Heart left ventricle (tissue), 16 donors: Measurements from ENCODE around the gene AHRR. TPM values are rescaled to one million over a fixed set of nuclear protein-coding genes. Genes with fewer than 3 reads are reported as not detected.
A peak's percentile ranks its signal among the peaks of the same experiment; 100 is the strongest.

ENCODE experiments used
- ATAC-seq, 4 donors: fragments of 200-7000 bp; cut with Tn5 transposase; one replicate each; pipeline ENCODE4 v1.9.1; 2020 to 2022; ENCODE audit warnings: moderate library complexity in 4 of 4, mild to moderate bottlenecking in 3 of 4, moderate number of reproducible peaks in 1 of 4
- DNase-seq, 5 donors: peaks; one replicate each; pipeline ENCODE4 v3.0.0-alpha.2; 2020
- H3K27ac ChIP-seq, 12 donors: fragments of 200-600 bp; sonication (generic) in 4 of 12; one replicate each; pipeline versions ENCODE4 v1.5.0 to v1.8.0; 2016 to 2022; ENCODE audit warnings: mild to moderate bottlenecking in 2 of 12
- H3K27me3 ChIP-seq, 9 donors: fragments of 200-600 bp; sonication (generic) in 2 of 9; one replicate each; pipeline versions ENCODE4 v1.5.1 to v1.8.0; 2016 to 2022; ENCODE audit warnings: mild to moderate bottlenecking in 3 of 9
- H3K36me3 ChIP-seq, 9 donors: fragments of 200-600 bp; sonication (generic) in 2 of 9; one replicate each; pipeline versions ENCODE4 v1.5.0 to v1.8.0; 2018 to 2022; ENCODE audit warnings: mild to moderate bottlenecking in 2 of 9
- H3K4me1 ChIP-seq, 12 donors: fragments of 200-600 bp; sonication (generic) in 4 of 12; one replicate each; pipeline versions ENCODE4 v1.5.0 to v1.8.0; 2016 to 2022; ENCODE audit warnings: mild to moderate bottlenecking in 3 of 12
- H3K4me3 ChIP-seq, 12 donors: fragments of 200-600 bp; sonication (generic) in 4 of 12; one replicate each; pipeline versions ENCODE4 v1.5.0 to v1.8.0; 2017 to 2022; ENCODE audit warnings: mild to moderate bottlenecking in 9 of 12, moderate library complexity in 4 of 12
- H3K9me3 ChIP-seq, 12 donors: fragments of 200-600 bp; sonication (generic) in 4 of 12; one replicate each; pipeline versions ENCODE4 v1.5.0 to v1.8.0; 2016 to 2022; ENCODE audit warnings: mild to moderate bottlenecking in 1 of 12
- POLR2A ChIP-seq, 2 donors: fragments of 450-650 bp; IDR thresholded peaks; one replicate each; pipeline ENCODE4 v1.6.1; 2017; ENCODE audit warnings: antibody characterized with exemption in 2 of 2, mild to moderate bottlenecking in 2 of 2, moderate library complexity in 2 of 2
- WGBS, 4 donors: extraction: QIAGEN DNeasy Blood & Tissue Kit in 2 of 4; methylation state at CpG; one replicate each; pipeline versions ENCODE4 v1.1.5 to v1.1.7; 2013 to 2018; 5-methylcytosine and 5-hydroxymethylcytosine counted together
- intact Hi-C, 10 donors: fragments of 100-400 bp; cut with DNase I; formaldehyde crosslinking; loops; one replicate each; pipeline versions ENCODE4 v1.11.1 to v1.14.2; 2022
- polyA plus RNA-seq, 2 donors: library from polyadenylated mRNA; stranded (reverse); fragments of 200-250 nt; gene quantifications; one replicate each; pipeline ENCODE4 v1.2.3, GENCODE V29; 2013
- total RNA-seq, 9 donors: library from RNA; depleted of rRNA in 2 of 9; stranded (reverse); fragments of >200 nt in 2 of 9; fragmentation: NEBNext Ultra II Directional in 3 of 9; extraction: Animal tissue kit (Norgen Biotek cat#: 25700) in 3 of 9; gene quantifications; one replicate each; pipeline versions ENCODE4 v1.1.0 to v1.2.4, GENCODE V29; 2016 to 2023
- TF ChIP-seq, protein P1 (sequence below), 12 donors: fragments of 200-600 bp; sonication (generic) in 4 of 12; IDR thresholded peaks; one replicate each; pipeline versions ENCODE4 v1.5.0 to v1.8.0; 2018 to 2022; ENCODE audit warnings: antibody characterized with exemption in 12 of 12, mild to moderate bottlenecking in 5 of 12
- donor health status: ischemic (EF 13 %, LVEDD 7.1; RV severe dilation, severe dysfunction).
- donor health status: healthy with polysubstance abuse.
- donor health status: DM: no; HTN: yes; CAD: no.
- donor health status: DM: no; HTN: no; CAD: no.
- donor health status: ischemic (EF 25% LVEDD 6.9; RV normal size, moderate dysfunction).
- donor health status: ischemic (EF 25% LVEDD 5.7; RV mildly dilated, moderate dysfunction).
- donor health status: healthy.
- donor health status: DM: yes; HTN: yes; CAD: no.
- donor health status: ischemic (EF 35%, LVEDD 5.7; RV mildly dilated, moderate dysfunction).
- donor health status: nonischemic (EF 11% LVEDD 7.7; RV severe dilation, severe dysfunction).
- donor health status: DM: yes; HTN: yes; CAD: no.
- donor health status: PGD.
- donor health status: ischemic (EF 29% LVEDD 5.4; RV normal size, mild dysfunction).
- donor health status: nonischemic (EF 23%, LVEDD 6.1; RV moderate dilation, normal function).

AHRR gene
- total and polyA plus RNA-seq, 11 donors, result 0.11 to 0.69 (median 0.26) TPM; not detected in 2

DNA sequence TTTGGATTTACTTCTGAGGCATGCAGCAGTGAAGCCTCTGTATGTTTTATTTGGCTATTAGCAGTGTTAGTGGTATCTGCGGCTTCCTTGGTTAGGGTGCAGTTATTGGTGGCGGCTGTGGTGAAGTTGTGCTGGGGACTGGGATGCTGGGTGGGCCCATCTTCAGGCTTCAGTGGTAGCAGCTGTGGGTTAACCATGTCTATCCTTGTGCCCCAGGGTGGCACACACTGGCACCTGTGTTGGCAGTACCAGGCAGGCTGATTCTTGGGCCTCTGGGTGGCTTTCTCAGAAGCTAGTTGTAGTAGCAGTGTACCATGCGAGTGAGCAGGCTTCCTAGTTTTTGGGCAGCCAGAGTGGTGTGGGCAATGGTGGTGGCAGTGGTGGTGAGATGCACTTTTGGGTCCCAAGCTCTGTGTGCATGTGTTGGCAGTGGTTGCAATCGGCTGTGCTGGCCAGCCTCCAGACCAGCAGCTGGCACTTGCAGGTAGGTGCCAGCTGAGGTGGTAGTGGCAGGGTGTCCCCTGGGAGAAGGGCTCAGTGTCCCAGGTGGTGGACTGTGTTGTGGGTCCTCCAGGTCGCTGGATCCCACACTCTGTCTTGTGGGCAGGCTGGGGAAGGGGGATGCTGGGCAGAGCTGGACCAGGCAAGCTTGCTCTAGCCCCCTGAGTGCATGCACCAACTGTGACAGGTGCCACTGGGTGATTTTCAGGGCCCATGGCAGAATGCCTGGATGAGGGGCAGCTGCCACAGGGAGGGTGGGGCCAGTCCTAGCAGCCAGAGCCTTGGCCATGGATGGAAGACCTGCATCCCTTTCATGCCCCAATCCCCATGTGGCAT, 13.6 kb downstream of the AHRR start:
- WGBS, 4 donors, result 72 to 100% (median 84%) methylated on average over 2 to 5 of the region's 5 CpGs
- intact Hi-C loops, result no loop called here
- DNase-seq (no peak), ATAC-seq (peak in 1 of 4 donors; percentile 24)
- H3K27me3 ChIP-seq, result peaks cover 0 to 2% (median 0%) of the 10 kb centered on the region in 9 donors
- H3K4me3 ChIP-seq, result no peak overlapping the region
- no peak overlapping the region for H3K27ac ChIP-seq
- TF ChIP-seq POLR2A (IDR thresholded peaks at IDR 0.05), result no peak
- TF ChIP-seq, protein P1, sequence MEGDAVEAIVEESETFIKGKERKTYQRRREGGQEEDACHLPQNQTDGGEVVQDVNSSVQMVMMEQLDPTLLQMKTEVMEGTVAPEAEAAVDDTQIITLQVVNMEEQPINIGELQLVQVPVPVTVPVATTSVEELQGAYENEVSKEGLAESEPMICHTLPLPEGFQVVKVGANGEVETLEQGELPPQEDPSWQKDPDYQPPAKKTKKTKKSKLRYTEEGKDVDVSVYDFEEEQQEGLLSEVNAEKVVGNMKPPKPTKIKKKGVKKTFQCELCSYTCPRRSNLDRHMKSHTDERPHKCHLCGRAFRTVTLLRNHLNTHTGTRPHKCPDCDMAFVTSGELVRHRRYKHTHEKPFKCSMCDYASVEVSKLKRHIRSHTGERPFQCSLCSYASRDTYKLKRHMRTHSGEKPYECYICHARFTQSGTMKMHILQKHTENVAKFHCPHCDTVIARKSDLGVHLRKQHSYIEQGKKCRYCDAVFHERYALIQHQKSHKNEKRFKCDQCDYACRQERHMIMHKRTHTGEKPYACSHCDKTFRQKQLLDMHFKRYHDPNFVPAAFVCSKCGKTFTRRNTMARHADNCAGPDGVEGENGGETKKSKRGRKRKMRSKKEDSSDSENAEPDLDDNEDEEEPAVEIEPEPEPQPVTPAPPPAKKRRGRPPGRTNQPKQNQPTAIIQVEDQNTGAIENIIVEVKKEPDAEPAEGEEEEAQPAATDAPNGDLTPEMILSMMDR (IDR thresholded peaks at IDR 0.05), result no peak
- no peaks in the 10 kb centered on the region for H3K36me3 ChIP-seq
- H3K4me1 ChIP-seq, result no peaks in the 10 kb centered on the region
- no peaks in the 10 kb centered on the region for H3K9me3 ChIP-seq

DNA sequence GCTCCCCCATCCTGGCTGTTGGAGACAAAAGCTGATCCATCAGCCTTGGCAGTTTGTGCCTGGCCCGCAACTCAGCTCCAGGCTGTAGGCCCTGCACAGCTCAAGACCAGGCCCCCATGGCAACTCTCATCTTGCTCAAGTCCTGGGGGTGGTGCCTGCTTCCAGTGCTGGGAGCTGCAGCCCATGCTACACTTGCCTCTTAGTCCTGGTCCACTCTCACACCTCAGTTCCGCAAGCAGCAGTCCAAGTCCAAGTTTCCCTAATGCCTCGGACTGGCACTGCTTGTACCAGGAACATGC, 14.2 kb downstream of the AHRR start:
- intact Hi-C loops, result no loop called here
- no peak overlapping the region for H3K27ac ChIP-seq
- H3K27me3 ChIP-seq, result peaks cover 0 to 2% (median 0%) of the 10 kb centered on the region in 9 donors
- ATAC-seq, result no peak
- no peak for DNase-seq
- H3K9me3 ChIP-seq, result no peaks in the 10 kb centered on the region
- no peaks in the 10 kb centered on the region for H3K36me3 ChIP-seq
- no peak overlapping the region for H3K4me3 ChIP-seq
- TF ChIP-seq POLR2A (IDR thresholded peaks at IDR 0.05), result no peak
- TF ChIP-seq, protein P1 (IDR thresholded peaks at IDR 0.05), result no peak
- 91 to 97% (median 95%) methylated on average over 2 to 3 of the region's 3 CpGs for WGBS, 4 donors
- H3K4me1 ChIP-seq, result no peaks in the 10 kb centered on the region

DNA sequence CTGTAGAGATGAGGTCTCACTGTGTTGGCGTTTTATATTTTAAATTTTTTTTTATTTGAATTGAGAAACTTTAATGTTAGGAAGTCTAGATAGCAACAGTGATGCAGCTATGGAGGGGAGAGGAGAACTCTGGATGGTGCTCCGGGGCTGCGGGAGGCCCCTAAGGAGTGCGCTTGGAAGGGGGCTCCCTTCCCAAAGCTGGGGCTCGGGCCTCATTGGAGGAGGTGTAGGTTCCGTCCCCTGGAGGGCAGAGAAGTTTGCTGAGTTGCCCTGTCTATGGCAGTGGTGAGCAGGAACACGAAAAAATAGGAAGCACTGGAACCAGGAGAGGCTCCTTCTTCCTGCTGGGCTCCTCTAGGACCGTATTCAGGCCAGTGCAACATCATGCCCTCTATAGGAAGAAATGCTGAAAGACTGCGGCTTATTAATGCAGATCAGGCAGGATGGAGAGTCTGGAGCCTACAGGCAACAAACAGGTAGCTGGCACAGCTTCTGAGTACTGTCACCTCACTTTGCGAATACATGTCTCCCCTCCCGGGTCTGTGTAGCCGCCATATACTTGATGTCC, 16.1 kb downstream of the AHRR start:
- intact Hi-C loops, result no loop called here
- Histone ChIP-seq H3K4me1 (no peaks in the 10 kb centered on the region), H3K27me3 (peaks cover 0 to 6% (median 0%) of the 10 kb centered on the region in 9 donors), H3K9me3 (no peaks in the 10 kb centered on the region), H3K27ac (no peak overlapping the region), H3K36me3 (no peaks in the 10 kb centered on the region), H3K4me3 (no peak overlapping the region)
- ATAC-seq (no peak), DNase-seq (no peak)
- TF ChIP-seq, protein P1 (IDR thresholded peaks at IDR 0.05), result peak in 1 of 12 donors; percentile 12
- no peak for TF ChIP-seq POLR2A (IDR thresholded peaks at IDR 0.05)
- 72 to 82% (median 75%) methylated on average over 12 of the region's 12 CpGs for WGBS, 4 donors
